ENCODE measurements around the gene BMPR2.
"Not testable (repeated sequence)": the region's sequence is repeated elsewhere in the genome, so short reads cannot be mapped to it uniquely, and the experiment has no call there.

BMPR2 gene

GRCh38 chr2:202494300-202495229 lies 118.4 kb downstream of the BMPR2 start:
- Histone ChIP-seq H3K4me1 (ENCODE audit: control insufficient read depth, insufficient read depth, low read length, unreplicated experiment) (peaks cover 10% of the 10 kb centered on the region), H3K36me3 (ENCODE audit: insufficient read depth, low read length) (no peaks in the 10 kb centered on the region), H2AFZ (ENCODE audit: low read length, unreplicated experiment) (no peak overlapping the region), H3K79me2 (ENCODE audit: control insufficient read depth, insufficient read depth, low read length, unreplicated experiment) (no peaks in the 10 kb centered on the region), H3K4me3 (ENCODE audit: low read depth, low read length) (no peak overlapping the region), H3K27ac (ENCODE audit: low read depth, low read length) (no peak overlapping the region), H3K27me3 (ENCODE audit: insufficient read depth, low read length) (no peaks in the 10 kb centered on the region)

- Histone ChIP-seq H2AFZ (ENCODE audit: low read length, unreplicated experiment) (no peak overlapping the region), H3K4me3 (ENCODE audit: low read depth, low read length) (no peak overlapping the region), H3K27ac (ENCODE audit: low read depth, low read length) (no peak overlapping the region), H3K36me3 (ENCODE audit: insufficient read depth, low read length) (no peaks in the 10 kb centered on the region), H3K4me1 (ENCODE audit: control insufficient read depth, insufficient read depth, low read length, unreplicated experiment) (peaks cover 10% of the 10 kb centered on the region), H3K79me2 (ENCODE audit: control insufficient read depth, insufficient read depth, low read length, unreplicated experiment) (no peaks in the 10 kb centered on the region), H3K27me3 (ENCODE audit: insufficient read depth, low read length) (no peaks in the 10 kb centered on the region)
These were observed 119.1 kb downstream of the BMPR2 start for GRCh38 chr2:202495230-202495604.

- not testable (repeated sequence) for H3K27ac ChIP-seq (ENCODE audit: low read depth, low read length); H3K36me3 ChIP-seq (ENCODE audit: insufficient read depth, low read length); H2AFZ ChIP-seq (ENCODE audit: low read length, unreplicated experiment); H3K27me3 ChIP-seq (ENCODE audit: insufficient read depth, low read length); H3K79me2 ChIP-seq (ENCODE audit: control insufficient read depth, insufficient read depth, low read length, unreplicated experiment); H3K4me3 ChIP-seq (ENCODE audit: low read depth, low read length); H3K4me1 ChIP-seq (ENCODE audit: control insufficient read depth, insufficient read depth, low read length, unreplicated experiment)
These were observed 120.8 kb downstream of the BMPR2 start for GRCh38 chr2:202496835-202497472.

GRCh38 chr2:202497473-202497866 lies 121.3 kb downstream of the BMPR2 start:
- not testable (repeated sequence) for H3K27ac ChIP-seq (ENCODE audit: low read depth, low read length); H2AFZ ChIP-seq (ENCODE audit: low read length, unreplicated experiment); H3K79me2 ChIP-seq (ENCODE audit: control insufficient read depth, insufficient read depth, low read length, unreplicated experiment); H3K4me1 ChIP-seq (ENCODE audit: control insufficient read depth, insufficient read depth, low read length, unreplicated experiment); H3K36me3 ChIP-seq (ENCODE audit: insufficient read depth, low read length); H3K4me3 ChIP-seq (ENCODE audit: low read depth, low read length); H3K27me3 ChIP-seq (ENCODE audit: insufficient read depth, low read length)

GRCh38 chr2:202499841-202500240 lies 123.7 kb downstream of the BMPR2 start:
- H3K27ac ChIP-seq (ENCODE audit: low read depth, low read length); H3K27me3 ChIP-seq (ENCODE audit: insufficient read depth, low read length); H3K4me1 ChIP-seq (ENCODE audit: control insufficient read depth, insufficient read depth, low read length, unreplicated experiment); H3K79me2 ChIP-seq (ENCODE audit: control insufficient read depth, insufficient read depth, low read length, unreplicated experiment); H3K36me3 ChIP-seq (ENCODE audit: insufficient read depth, low read length); H2AFZ ChIP-seq (ENCODE audit: low read length, unreplicated experiment); H3K4me3 ChIP-seq (ENCODE audit: low read depth, low read length): not testable (repeated sequence)

- H3K79me2 ChIP-seq (ENCODE audit: control insufficient read depth, insufficient read depth, low read length, unreplicated experiment); H3K4me3 ChIP-seq (ENCODE audit: low read depth, low read length); H2AFZ ChIP-seq (ENCODE audit: low read length, unreplicated experiment); H3K27ac ChIP-seq (ENCODE audit: low read depth, low read length); H3K27me3 ChIP-seq (ENCODE audit: insufficient read depth, low read length); H3K4me1 ChIP-seq (ENCODE audit: control insufficient read depth, insufficient read depth, low read length, unreplicated experiment); H3K36me3 ChIP-seq (ENCODE audit: insufficient read depth, low read length): not testable (repeated sequence)
These were observed 127.1 kb downstream of the BMPR2 start for GRCh38 chr2:202503276-202503675.

- Histone ChIP-seq H3K27ac (ENCODE audit: low read depth, low read length) (no peak overlapping the region), H3K79me2 (ENCODE audit: control insufficient read depth, insufficient read depth, low read length, unreplicated experiment) (no peaks in the 10 kb centered on the region)
These were observed 132.6 kb downstream of the BMPR2 start for GRCh38 chr2:202508686-202509085.

GRCh38 chr2:202510911-202511310 lies 134.8 kb downstream of the BMPR2 start:
- H3K4me3 ChIP-seq (ENCODE audit: low read depth, low read length), result no peak overlapping the region
- H3K79me2 ChIP-seq (ENCODE audit: control insufficient read depth, insufficient read depth, low read length, unreplicated experiment), result no peaks in the 10 kb centered on the region
- no peaks in the 10 kb centered on the region for H3K27me3 ChIP-seq (ENCODE audit: insufficient read depth, low read length)
- peaks cover 11% of the 10 kb centered on the region for H3K4me1 ChIP-seq (ENCODE audit: control insufficient read depth, insufficient read depth, low read length, unreplicated experiment)
- peaks cover 2% of the 10 kb centered on the region; the same call in 1 of the 2 replicates for H3K36me3 ChIP-seq (ENCODE audit: insufficient read depth, low read length)
- no peak overlapping the region for H3K27ac ChIP-seq (ENCODE audit: low read depth, low read length)
- no peak overlapping the region for H2AFZ ChIP-seq (ENCODE audit: low read length, unreplicated experiment)

More at GRCh38 chr2:202508686-202509085, 132.6 kb downstream of the BMPR2 start:
- no peaks in the 10 kb centered on the region for H3K36me3 ChIP-seq (ENCODE audit: insufficient read depth, low read length)
- H2AFZ ChIP-seq (ENCODE audit: low read length, unreplicated experiment), result no peak overlapping the region
- no peak overlapping the region for H3K4me3 ChIP-seq (ENCODE audit: low read depth, low read length)
- no peaks in the 10 kb centered on the region for H3K27me3 ChIP-seq (ENCODE audit: insufficient read depth, low read length)
- H3K4me1 ChIP-seq (ENCODE audit: control insufficient read depth, insufficient read depth, low read length, unreplicated experiment), result peaks cover 11% of the 10 kb centered on the region

- peaks cover 2% of the 10 kb centered on the region; the same call in 1 of the 2 replicates for H3K36me3 ChIP-seq (ENCODE audit: insufficient read depth, low read length)
- H3K27me3 ChIP-seq (ENCODE audit: insufficient read depth, low read length), result no peaks in the 10 kb centered on the region
- H3K4me3 ChIP-seq (ENCODE audit: low read depth, low read length), result no peak overlapping the region
- no peak overlapping the region for H2AFZ ChIP-seq (ENCODE audit: low read length, unreplicated experiment)
- no peak overlapping the region for H3K27ac ChIP-seq (ENCODE audit: low read depth, low read length)
- H3K79me2 ChIP-seq (ENCODE audit: control insufficient read depth, insufficient read depth, low read length, unreplicated experiment), result no peaks in the 10 kb centered on the region
- H3K4me1 ChIP-seq (ENCODE audit: control insufficient read depth, insufficient read depth, low read length, unreplicated experiment), result peaks cover 11% of the 10 kb centered on the region
These were observed 136.0 kb downstream of the BMPR2 start for GRCh38 chr2:202512176-202512575.

- Histone ChIP-seq H3K36me3 (ENCODE audit: insufficient read depth, low read length) (peaks cover 14% of the 10 kb centered on the region), H3K27me3 (ENCODE audit: insufficient read depth, low read length) (no peaks in the 10 kb centered on the region), H3K27ac (ENCODE audit: low read depth, low read length) (no peak overlapping the region), H3K79me2 (ENCODE audit: control insufficient read depth, insufficient read depth, low read length, unreplicated experiment) (no peaks in the 10 kb centered on the region), H3K4me3 (ENCODE audit: low read depth, low read length) (no peak overlapping the region), H3K4me1 (ENCODE audit: control insufficient read depth, insufficient read depth, low read length, unreplicated experiment) (peaks cover 5% of the 10 kb centered on the region), H2AFZ (ENCODE audit: low read length, unreplicated experiment) (no peak overlapping the region)
These were observed 138.6 kb downstream of the BMPR2 start for GRCh38 chr2:202514732-202515131.

GRCh38 chr2:202519453-202519852 lies 143.3 kb downstream of the BMPR2 start:
- H2AFZ ChIP-seq (ENCODE audit: low read length, unreplicated experiment), result no peak overlapping the region
- no peaks in the 10 kb centered on the region for H3K27me3 ChIP-seq (ENCODE audit: insufficient read depth, low read length)
- H3K79me2 ChIP-seq (ENCODE audit: control insufficient read depth, insufficient read depth, low read length, unreplicated experiment), result no peaks in the 10 kb centered on the region
- no peak overlapping the region for H3K4me3 ChIP-seq (ENCODE audit: low read depth, low read length)
- no peak overlapping the region for H3K27ac ChIP-seq (ENCODE audit: low read depth, low read length)
- peaks cover 22% of the 10 kb centered on the region for H3K36me3 ChIP-seq (ENCODE audit: insufficient read depth, low read length)
- no peaks in the 10 kb centered on the region for H3K4me1 ChIP-seq (ENCODE audit: control insufficient read depth, insufficient read depth, low read length, unreplicated experiment)
